NCI-H2107 (cell line): ENCODE data around the gene ESCO1.

Source experiments
- DNase-seq: peaks from one replicate; lab custom pipeline; 2025; lab: John Stamatoyannopoulos, UW

The ESCO1 gene

GRCh38 chr18:21584391-21584790 lies 16.1 kb downstream of the ESCO1 start:
- DNase-seq, result no peak

DNA sequence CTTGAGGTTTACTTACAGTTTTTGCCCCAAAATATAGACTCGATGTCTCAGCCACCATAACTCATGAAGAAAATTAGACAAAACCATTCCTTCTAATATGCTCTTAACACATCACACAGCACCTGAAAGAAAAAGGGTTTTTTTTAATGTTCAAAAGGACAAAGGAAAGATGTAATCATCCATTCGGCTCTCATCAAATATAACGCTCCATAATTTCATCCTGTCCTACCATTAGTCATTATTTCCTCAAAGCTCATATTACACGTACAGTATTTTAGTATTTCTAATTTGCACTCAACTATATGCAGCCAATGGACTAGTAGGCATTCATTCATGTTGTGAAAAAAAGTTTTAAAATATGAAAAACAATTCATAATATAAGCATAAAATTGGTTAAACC lies 24.8 kb downstream of the ESCO1 start:
- no peak for DNase-seq

- no peak for DNase-seq
Measured at GRCh38 chr18:21571772-21572171, 28.7 kb downstream of the ESCO1 start.

GRCh38 chr18:21559195-21559594 lies 41.3 kb downstream of the ESCO1 start:
- DNase-seq, result no peak

DNA sequence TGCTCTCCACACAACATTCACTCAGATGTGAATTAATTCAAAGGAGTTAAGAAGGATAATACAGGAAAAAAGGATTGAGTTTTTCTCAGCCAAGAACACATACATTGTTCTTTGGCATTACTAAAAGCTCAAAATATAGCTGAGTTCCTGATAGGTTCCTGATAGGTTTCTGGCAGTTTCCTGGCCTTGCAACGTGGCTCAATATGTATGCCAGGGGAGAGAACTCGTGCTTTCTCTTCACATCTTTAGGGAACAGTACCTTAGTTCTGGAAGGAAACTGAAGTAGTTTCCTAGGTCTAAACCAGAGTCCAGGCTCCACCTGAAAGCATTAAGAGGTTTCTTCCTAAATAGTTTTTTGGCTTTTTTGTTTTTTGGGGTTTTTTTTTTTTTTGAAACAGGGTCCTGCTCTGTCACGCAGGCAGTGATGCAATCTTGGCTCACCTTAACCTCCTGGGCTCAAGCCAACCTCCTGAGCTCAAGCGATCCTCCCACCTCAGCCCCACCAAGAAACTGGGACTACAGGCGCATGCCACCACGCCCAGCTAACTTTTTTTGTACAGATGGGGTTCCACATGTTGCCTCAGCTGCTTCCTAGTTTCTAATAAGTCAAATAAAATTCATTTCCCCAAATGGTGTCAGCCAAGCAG lies 42.8 kb downstream of the ESCO1 start:
- no peak for DNase-seq

- DNase-seq, result no peak
Measured at GRCh38 chr18:21550510-21550970, 50.0 kb downstream of the ESCO1 start.

DNA sequence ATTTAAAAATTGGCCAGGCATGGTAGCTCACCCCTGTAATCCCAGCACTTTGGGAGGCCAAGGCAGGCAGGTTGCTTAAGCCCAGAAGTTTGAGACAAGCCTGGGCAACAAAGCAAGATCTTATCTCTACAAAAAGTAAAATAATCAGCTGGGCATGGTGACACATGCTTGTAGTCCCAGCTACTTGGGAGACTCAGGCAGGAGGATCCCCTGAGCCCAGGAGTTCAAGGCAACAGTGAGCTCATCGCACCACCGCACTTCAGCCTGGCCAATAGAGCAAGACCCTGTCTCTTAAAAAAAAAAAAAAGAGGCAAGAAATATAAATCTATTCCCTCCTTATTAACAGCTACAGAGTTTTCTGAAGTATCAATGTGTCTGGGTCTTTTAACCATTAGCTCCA lies 51.9 kb downstream of the ESCO1 start:
- DNase-seq, result no peak

GRCh38 chr18:21546423-21546822 lies 54.1 kb downstream of the ESCO1 start:
- DNase-seq, result no peak

- DNase-seq, result no peak
Measured at GRCh38 chr18:21538230-21538629, 62.3 kb downstream of the ESCO1 start.

- no peak for DNase-seq
Measured at GRCh38 chr18:21534327-21534726, 66.2 kb downstream of the ESCO1 start.

DNA sequence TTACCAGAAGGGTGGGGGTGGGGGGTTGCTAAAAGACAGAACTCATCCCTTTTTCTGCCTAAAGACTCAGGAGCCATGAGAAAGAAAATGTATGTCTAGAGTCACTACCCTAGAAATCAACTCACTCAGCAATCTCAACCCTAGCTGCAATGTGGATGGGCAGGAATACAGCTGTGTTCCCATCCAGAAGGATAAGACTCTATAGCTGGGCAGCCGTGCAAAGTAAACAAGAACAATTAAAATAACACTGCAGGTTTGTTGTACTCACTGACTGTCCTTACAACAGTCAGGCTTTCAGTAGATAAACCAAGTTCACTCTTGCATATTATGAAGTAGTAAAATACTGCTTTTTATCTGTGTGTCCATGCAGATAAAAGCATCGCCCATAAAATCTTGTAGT lies 74.0 kb downstream of the ESCO1 start:
- no peak for DNase-seq

GRCh38 chr18:21525916-21526315 lies 74.6 kb downstream of the ESCO1 start:
- DNase-seq, result no peak

GRCh38 chr18:21522530-21522929 lies 78.0 kb downstream of the ESCO1 start:
- no peak for DNase-seq

DNA sequence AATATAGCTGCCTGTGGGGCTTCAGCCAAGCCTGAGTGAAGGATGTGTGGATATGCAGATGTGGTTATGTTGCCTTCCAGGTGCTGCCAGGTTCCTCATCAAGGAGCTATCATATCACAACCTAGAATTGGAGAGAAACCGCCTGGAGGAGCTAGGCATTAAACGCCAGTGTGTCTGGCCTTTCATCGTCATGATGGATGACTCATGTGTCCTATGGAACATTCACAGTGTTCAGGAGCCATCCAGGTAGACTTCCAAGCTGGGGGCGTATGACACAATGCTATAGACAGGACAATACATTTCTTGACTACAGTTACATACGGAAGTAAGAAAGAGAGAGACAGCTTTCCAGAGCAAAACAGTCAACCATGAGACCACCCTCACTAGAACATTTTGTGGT lies 86.8 kb downstream of the ESCO1 start:
- no peak for DNase-seq

GRCh38 chr18:21513292-21513691 lies 87.2 kb downstream of the ESCO1 start:
- no peak for DNase-seq

DNA sequence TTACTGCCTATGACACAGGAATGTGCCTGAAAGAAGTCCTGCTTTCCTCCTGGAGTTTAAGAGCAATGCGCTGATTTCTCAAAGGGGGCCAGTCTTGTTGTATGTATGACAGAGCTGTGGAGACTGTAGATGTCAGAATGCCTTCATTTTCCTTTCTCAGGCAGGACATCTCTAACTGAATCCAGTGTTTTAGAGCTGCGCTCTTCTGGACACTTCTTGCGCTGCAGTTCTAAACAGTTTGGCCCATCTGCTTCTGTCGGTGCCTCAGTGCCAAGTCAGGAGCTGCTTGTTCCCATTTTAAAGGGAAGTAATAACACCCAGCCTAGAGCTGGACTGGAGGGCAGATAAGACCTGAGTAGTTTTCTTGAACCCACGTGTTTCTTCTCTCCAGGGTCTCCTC lies 91.4 kb downstream of the ESCO1 start:
- no peak for DNase-seq

DNA sequence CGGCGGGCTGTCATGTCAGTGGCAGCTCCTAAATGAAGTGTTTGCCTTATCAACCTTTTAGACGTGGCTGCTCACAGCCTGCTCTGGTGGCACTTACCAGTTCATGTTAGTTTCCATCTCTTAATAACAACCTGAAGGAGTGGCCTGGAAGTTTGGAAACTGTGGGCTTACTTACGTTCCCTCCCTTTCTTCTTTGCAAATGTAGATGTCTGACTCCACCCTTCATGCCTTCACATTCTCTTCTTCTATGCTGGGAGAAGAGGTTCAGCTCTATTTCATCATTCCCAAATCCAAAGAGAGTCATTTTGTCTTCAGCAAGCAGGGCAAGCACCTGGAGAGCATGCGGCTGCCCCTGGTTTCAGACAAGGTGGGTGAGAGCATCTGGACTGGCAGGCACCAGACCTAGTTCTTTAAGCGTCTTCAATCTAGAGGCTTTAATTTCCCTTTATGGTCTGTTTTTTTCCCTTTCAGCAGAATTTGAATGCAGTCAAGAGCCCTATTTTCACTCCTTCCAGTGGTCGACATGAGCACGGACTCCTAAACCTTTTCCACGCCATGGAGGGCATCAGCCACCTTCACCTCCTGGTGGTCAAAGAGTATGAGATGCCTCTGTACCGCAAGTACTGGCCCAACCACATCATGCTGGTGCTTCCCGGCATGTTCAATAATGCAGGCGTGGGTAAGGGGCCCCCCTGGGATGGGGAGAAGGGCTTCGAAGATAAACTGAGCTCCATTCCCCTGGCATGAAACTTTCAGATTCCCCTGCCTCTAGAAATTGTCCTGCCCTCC lies 92.4 kb downstream of the ESCO1 start:
- no peak for DNase-seq

DNA sequence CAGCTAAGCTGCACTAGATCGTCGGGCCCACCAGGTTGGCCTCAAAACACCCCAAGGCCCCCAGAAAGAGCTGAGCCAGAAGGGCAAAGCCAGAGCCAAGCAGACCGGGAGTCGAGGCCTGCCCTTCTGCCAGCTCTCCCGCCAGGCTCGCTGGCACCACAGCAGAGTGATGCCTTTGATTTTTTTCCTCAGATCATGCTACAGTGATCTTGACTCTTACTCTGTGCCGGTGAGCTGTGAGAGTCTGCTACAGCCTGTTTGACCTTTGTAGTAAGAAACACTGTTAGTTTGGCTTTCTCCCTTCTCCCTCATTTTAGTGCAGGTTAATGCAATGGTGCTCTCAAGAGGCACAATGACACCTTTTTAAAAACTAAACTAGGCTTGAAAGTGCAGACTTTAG lies 97.8 kb downstream of the ESCO1 start:
- no peak for DNase-seq

- no peak for DNase-seq
Measured at GRCh38 chr18:21499997-21500396, 100.5 kb downstream of the ESCO1 start.

DNA sequence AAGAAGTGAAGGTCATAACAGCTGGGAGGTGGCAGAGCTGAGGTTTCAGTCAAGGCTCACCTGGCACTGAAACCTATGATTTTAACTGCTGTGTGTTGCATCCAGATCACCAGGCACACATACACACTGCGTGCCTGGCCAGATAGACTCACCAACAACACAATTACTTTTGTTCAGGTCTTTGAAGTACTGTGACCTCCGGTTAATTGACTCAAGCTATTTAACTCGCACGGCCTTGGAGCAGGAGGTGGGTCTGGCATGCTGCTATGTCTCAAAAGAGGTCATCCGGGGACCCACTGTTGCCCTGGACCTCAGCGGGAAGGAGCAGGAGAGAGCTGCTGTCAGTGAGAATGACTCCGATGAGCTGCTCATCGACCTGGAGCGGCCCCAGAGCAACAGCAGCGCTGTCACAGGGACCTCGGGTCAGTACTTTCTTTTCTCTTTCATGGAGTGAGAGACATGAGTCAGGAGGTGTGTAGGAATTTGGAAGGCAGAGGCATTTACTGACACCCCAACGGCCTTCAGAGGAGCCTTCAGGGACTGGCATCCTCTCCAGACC lies 104.1 kb downstream of the ESCO1 start:
- DNase-seq, result no peak

DNA sequence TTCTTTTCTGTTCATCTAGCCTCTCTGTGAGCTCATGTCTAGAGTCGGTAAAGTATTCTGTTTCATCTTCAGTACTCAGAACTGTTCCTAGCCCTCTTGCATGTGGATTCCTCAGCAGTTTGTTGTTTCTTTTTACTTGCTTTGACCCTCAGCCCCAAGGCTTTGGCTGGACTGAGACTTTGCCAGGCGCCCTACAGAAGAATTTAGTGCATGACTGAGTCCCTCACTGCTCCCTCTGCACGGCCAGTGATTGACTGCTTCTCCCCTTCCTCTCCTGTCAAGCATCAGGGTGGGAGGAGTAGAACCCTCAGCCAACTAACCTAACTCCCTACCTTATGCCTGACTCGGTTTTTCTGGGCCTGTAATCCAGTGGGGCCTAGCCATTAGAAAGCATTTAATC lies 109.8 kb downstream of the ESCO1 start:
- no peak for DNase-seq

GRCh38 chr18:21489919-21490495 lies 110.5 kb downstream of the ESCO1 start:
- no peak for DNase-seq

DNA sequence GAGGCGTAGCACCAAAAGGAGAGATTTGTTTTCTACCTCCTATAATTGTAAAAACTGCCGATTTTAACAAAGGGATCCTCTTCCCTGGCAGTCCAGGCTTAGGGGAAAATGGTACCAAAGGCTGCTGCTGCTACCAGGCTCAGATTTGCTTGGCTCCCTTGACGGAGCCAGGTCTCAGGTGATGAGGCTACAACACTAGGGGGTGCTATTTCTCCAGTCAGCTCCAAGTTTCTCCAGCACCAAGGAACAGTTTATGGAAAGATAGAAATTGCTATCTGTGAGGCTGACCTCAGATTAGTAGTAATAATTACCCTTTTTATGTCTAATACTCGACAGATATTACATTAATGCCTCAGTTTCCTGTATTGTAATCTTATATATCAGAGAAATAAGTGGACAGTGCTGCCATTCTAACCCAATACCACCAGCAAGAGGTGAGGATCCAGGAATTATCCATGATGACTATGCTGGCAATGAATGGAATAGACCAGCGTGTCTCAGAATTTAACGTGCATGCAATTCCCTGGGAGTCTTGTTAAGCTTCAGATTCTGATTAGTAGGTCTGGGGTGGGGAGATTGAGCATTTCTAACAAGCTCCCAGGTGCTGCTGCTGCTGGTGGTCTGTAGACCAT lies 111.3 kb downstream of the ESCO1 start:
- DNase-seq, result no peak
